Mesenchymal stem cell (in vitro differentiated cells and primary cell): ENCODE data around the gene SMIM45.

Experiments used
- DNase-seq: peaks from one replicate; pipeline ENCODE4 v3.0.0-alpha.2; 2013
- H2AFZ ChIP-seq: one replicate; pipeline ENCODE4 v1.6.1; 2013; ENCODE audit warnings: low read depth, mild to moderate bottlenecking, control low read depth, inconsistent platforms, low read length, moderate library complexity
- H2AK5ac ChIP-seq: 2 replicates; pipeline ENCODE4 v1.6.1; 2013; ENCODE audit warnings: low read length, moderate library complexity, mild to moderate bottlenecking, inconsistent platforms; ENCODE audit not compliant: severe bottlenecking
- H2BK120ac ChIP-seq: one replicate; pipeline ENCODE4 v1.6.1; 2013; ENCODE audit warnings: low read depth, mild to moderate bottlenecking, inconsistent platforms, low read length, moderate library complexity
- H2BK12ac ChIP-seq, 2 experiments: one replicate each; pipeline ENCODE4 v1.6.1; 2013; ENCODE audit warnings: inconsistent platforms in 2 of 2, low read length in 2 of 2, mild to moderate bottlenecking in 2 of 2, moderate library complexity in 2 of 2, control low read depth in 1 of 2
- H2BK15ac ChIP-seq: one replicate; pipeline ENCODE4 v1.6.1; 2013; ENCODE audit warnings: mild to moderate bottlenecking, low read depth, inconsistent platforms; ENCODE audit not compliant: poor library complexity, severe bottlenecking
- H2BK5ac ChIP-seq: 2 replicates; pipeline ENCODE4 v1.6.1; 2013; ENCODE audit warnings: low read depth, mild to moderate bottlenecking, low read length, control low read depth, inconsistent platforms; ENCODE audit not compliant: poor library complexity, severe bottlenecking
- H3K14ac ChIP-seq, 2 experiments: one replicate each; pipeline ENCODE4 v1.6.1; 2013; ENCODE audit warnings: inconsistent platforms in 2 of 2, low read length in 2 of 2, control low read depth in 1 of 2, mild to moderate bottlenecking in 1 of 2, moderate library complexity in 1 of 2
- H3K18ac ChIP-seq, 2 experiments: one replicate each; pipeline ENCODE4 v1.6.1; 2013; ENCODE audit warnings: inconsistent platforms in 2 of 2, low read length in 2 of 2, control low read depth in 1 of 2, low read depth in 1 of 2, mild to moderate bottlenecking in 1 of 2
- H3K23ac ChIP-seq, 2 experiments: one replicate each; pipeline ENCODE4 v1.6.1; 2013; ENCODE audit warnings: inconsistent platforms in 2 of 2, low read length in 2 of 2, mild to moderate bottlenecking in 2 of 2, moderate library complexity in 2 of 2, control low read depth in 1 of 2
- H3K27ac ChIP-seq: 2 replicates; pipeline ENCODE4 v1.5.1; 2013; ENCODE audit warnings: mild to moderate bottlenecking, moderate library complexity, low read length, control low read depth, inconsistent platforms; ENCODE audit not compliant: poor library complexity, severe bottlenecking
- H3K27me3 ChIP-seq, 2 experiments: 2 replicates each; pipeline versions ENCODE4 v1.6.1 to v1.7.0; 2013; ENCODE audit warnings: low read length in 2 of 2, mild to moderate bottlenecking in 2 of 2, moderate library complexity in 2 of 2, control low read depth in 1 of 2, inconsistent platforms in 1 of 2; ENCODE audit not compliant: control insufficient read depth in 1 of 2, insufficient read depth in 1 of 2
- H3K36me3 ChIP-seq, 2 experiments: 2 replicates each; pipeline versions ENCODE4 v1.6.1 to v1.7.0; 2013; ENCODE audit warnings: low read length in 2 of 2, control low read depth in 1 of 2, inconsistent platforms in 1 of 2, low read depth in 1 of 2, mild to moderate bottlenecking in 1 of 2; ENCODE audit not compliant: insufficient read depth in 2 of 2, control insufficient read depth in 1 of 2
- H3K4ac ChIP-seq, 2 experiments: one replicate each; pipeline ENCODE4 v1.6.1; 2013; ENCODE audit warnings: inconsistent platforms in 2 of 2, low read length in 2 of 2, mild to moderate bottlenecking in 2 of 2, moderate library complexity in 2 of 2, control low read depth in 1 of 2, low read depth in 1 of 2
- H3K4me1 ChIP-seq: 2 replicates; pipeline ENCODE4 v1.6.1; 2013; ENCODE audit warnings: low read depth, low read length, control low read depth; ENCODE audit not compliant: control insufficient read depth, insufficient read depth
- H3K4me2 ChIP-seq: 2 replicates; pipeline ENCODE4 v1.6.1; 2013; ENCODE audit warnings: low read length, mild to moderate bottlenecking, inconsistent platforms; ENCODE audit not compliant: poor library complexity, severe bottlenecking
- H3K4me3 ChIP-seq, 2 experiments: 2 replicates each; pipeline versions ENCODE4 v1.5.1 to v1.7.0; 2013; ENCODE audit warnings: low read length in 2 of 2, mild to moderate bottlenecking in 2 of 2, control low read depth in 1 of 2, low read depth in 1 of 2; ENCODE audit not compliant: insufficient read depth in 1 of 2
- H3K79me1 ChIP-seq: replicated peaks from 2 replicates; pipeline ENCODE4 v1.6.1; 2013; ENCODE audit warnings: mild to moderate bottlenecking, control low read depth, low read length, inconsistent platforms; ENCODE audit not compliant: poor library complexity, severe bottlenecking
- H3K9ac ChIP-seq: 2 replicates; pipeline ENCODE4 v1.7.0; 2013; ENCODE audit warnings: mild to moderate bottlenecking, low read length, moderate library complexity
- H3K9me3 ChIP-seq: 2 replicates; pipeline ENCODE4 v1.7.0; 2013; ENCODE audit warnings: mild to moderate bottlenecking, low read length; ENCODE audit not compliant: control insufficient read depth
- H4K8ac ChIP-seq: one replicate; pipeline ENCODE4 v1.6.1; 2013; ENCODE audit warnings: inconsistent platforms, mild to moderate bottlenecking, low read length, moderate library complexity
- H4K91ac ChIP-seq: one replicate; pipeline ENCODE4 v1.6.1; 2013; ENCODE audit warnings: mild to moderate bottlenecking, low read length, inconsistent platforms
- WGBS: methylation state at CpG from one replicate; pipeline ENCODE4 v1.1.7; 2013; ENCODE audit warnings: mixed read lengths; 5-methylcytosine and 5-hydroxymethylcytosine counted together

The SMIM45 gene

DNA sequence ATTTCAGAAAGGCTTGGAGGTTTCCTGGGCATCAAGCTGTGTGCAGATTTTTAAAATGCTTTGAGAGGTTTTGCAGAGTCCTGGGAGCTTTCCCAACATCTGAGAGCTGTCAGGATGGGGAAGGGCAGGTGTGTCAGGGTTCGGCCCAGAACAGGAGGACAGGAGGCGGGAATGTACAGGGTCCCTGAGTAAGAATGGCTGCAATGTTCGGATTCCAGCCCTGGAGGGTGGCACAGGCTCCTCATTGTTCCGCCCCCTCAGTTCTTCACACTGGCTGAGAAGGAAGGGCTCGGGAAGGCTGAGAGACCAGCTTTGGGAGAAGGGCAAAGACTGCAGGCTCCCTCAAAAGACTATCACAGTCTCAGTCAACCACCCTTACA, 12.2 kb downstream of the SMIM45 start:
- Histone ChIP-seq H2BK5ac (no peak overlapping the region), H3K36me3 (no peaks in the 10 kb centered on the region), H4K8ac (no peak overlapping the region), H3K23ac (no peak overlapping the region), H3K4me1 (no peaks in the 10 kb centered on the region), H3K9ac (no peak overlapping the region), H2BK15ac (no peak overlapping the region), H3K27ac (no peak overlapping the region), H3K14ac (no peak overlapping the region), H3K4me3 (no peak overlapping the region), H3K79me1 (no peaks in the 10 kb centered on the region), H2BK120ac (no peak overlapping the region), H3K4ac (no peak overlapping the region), H3K9me3 (no peaks in the 10 kb centered on the region), H3K4me2 (no peak overlapping the region), H3K27me3 (peaks cover 7 to 19% of the 10 kb centered on the region in 2 experiments), H2AK5ac (no peak overlapping the region), H3K18ac (no peak overlapping the region), H2BK12ac (no peak overlapping the region), H2AFZ (no peak overlapping the region), H4K91ac (no peak overlapping the region)
- 92% methylated on average over 4 of the region's 5 CpGs for WGBS
- no peak for DNase-seq

DNA sequence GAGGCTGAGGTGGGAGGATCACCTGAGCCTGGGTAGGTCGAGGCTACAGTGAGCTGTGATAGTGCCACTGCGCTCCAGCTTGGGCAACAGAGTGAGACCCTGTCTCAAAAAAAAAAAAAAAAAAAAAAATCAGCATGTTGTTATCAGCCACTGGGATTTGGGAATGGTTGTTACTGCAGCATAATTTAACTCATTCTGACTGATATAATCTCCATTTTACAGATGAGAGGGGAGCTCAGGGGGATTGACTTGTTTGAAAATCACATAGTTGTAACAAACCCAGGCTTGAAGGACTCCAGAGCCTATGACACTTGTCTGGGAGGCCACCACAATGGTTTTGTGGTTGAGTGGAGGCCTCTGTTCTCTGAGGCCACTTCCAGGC, 14.3 kb downstream of the SMIM45 start:
- no peak overlapping the region for H4K8ac ChIP-seq
- no peak overlapping the region for H3K23ac ChIP-seq
- H2BK12ac ChIP-seq = no peak overlapping the region
- no peak overlapping the region for H2AFZ ChIP-seq
- no peak overlapping the region for H2BK5ac ChIP-seq
- H3K27ac ChIP-seq = no peak overlapping the region
- H3K4me1 ChIP-seq = peaks cover 2% of the 10 kb centered on the region
- H4K91ac ChIP-seq = no peak overlapping the region
- H3K36me3 ChIP-seq = no peaks in the 10 kb centered on the region
- no peak overlapping the region for H3K14ac ChIP-seq
- no peak overlapping the region for H3K9ac ChIP-seq
- no peak overlapping the region for H2AK5ac ChIP-seq
- H3K4me2 ChIP-seq = no peak overlapping the region
- no peak for DNase-seq
- no peak overlapping the region for H3K4ac ChIP-seq
- no peak overlapping the region for H2BK120ac ChIP-seq
- no peak overlapping the region for H2BK15ac ChIP-seq
- H3K79me1 ChIP-seq = no peaks in the 10 kb centered on the region
- no peaks in the 10 kb centered on the region for H3K9me3 ChIP-seq
- peaks cover 18 to 38% of the 10 kb centered on the region in 2 experiments for H3K27me3 ChIP-seq
- H3K4me3 ChIP-seq = no peak overlapping the region
- no peak overlapping the region for H3K18ac ChIP-seq
- 94% methylated on average over 1 of the region's 2 CpGs for WGBS

DNA sequence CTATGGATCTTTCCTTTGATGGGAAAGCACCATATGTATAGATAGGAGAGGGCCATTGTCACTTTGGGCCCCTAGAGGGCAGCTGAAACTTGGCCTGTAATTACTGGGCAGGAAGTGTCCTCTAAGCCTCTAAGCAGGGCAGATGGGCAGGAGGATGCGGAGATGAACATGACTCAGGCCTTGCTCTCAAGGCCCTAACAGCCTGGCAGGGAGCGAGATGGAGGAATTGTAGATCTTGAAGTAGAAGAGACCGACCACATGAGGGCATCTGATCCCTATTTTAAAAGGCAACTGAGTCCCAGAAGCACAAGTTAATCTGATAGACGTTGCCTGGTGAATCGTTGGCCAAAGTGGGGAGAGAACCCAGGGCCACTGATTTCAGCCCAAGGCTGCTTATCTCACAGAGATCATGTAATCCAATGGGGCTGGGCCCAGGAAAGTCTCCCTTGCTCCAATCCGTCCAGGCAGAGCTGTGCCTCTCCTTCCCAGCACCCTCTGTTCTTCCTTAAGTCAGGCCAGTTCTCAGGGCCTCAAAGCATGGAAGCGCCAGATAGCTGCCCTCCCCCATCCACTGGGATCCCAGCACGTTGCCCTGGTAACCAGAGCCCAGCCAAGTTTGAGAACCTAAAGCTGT, 14.8 kb downstream of the SMIM45 start:
- Histone ChIP-seq H4K8ac (peak overlapping the region; percentile 78), H3K4me2 (no peak overlapping the region), H3K4me3 (no peak overlapping the region)

DNA sequence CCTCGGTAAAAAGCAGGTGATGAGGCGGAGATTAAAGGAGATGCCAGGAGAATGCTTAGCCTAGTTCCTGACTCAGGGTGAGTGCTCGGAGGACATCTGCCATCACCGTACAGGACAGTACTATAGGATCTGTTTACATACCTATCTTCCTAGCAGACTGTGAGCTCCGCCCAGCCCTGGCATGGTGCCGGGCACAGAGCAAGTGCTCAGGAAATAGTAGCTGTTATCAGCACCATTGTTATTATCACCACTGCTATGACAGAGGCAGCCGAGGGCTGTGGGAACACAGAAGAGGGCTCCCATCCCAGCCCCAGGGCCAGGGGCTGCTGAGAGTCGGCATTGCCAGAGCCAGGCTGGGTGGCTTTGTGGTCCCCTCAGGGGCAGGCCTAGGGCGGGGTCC, 16.7 kb downstream of the SMIM45 start:
- H2BK12ac ChIP-seq = no peak overlapping the region
- no peak overlapping the region for H3K4ac ChIP-seq
- H3K4me3 ChIP-seq = no peak overlapping the region
- H3K23ac ChIP-seq = no peak overlapping the region
- no peaks in the 10 kb centered on the region for H3K36me3 ChIP-seq
- no peak overlapping the region for H2BK15ac ChIP-seq
- no peak overlapping the region for H4K91ac ChIP-seq
- H2BK5ac ChIP-seq = no peak overlapping the region
- no peak for DNase-seq
- no peak overlapping the region for H3K27ac ChIP-seq
- H4K8ac ChIP-seq = no peak overlapping the region
- peaks cover 2% of the 10 kb centered on the region for H3K4me1 ChIP-seq
- H2BK120ac ChIP-seq = no peak overlapping the region
- H3K9ac ChIP-seq = no peak overlapping the region
- peaks cover 32 to 57% of the 10 kb centered on the region in 2 experiments for H3K27me3 ChIP-seq
- no peaks in the 10 kb centered on the region for H3K79me1 ChIP-seq
- H2AFZ ChIP-seq = no peak overlapping the region
- WGBS = 65% methylated on average over 9 of the region's 9 CpGs
- no peak overlapping the region for H3K4me2 ChIP-seq
- peak overlapping the region in 1 of 2 experiments; percentile 12 for H3K14ac ChIP-seq
- H3K18ac ChIP-seq = no peak overlapping the region
- no peak overlapping the region for H2AK5ac ChIP-seq
- no peaks in the 10 kb centered on the region for H3K9me3 ChIP-seq

More for the DNA sequence above, 14.8 kb downstream of the SMIM45 start:
- Histone ChIP-seq H3K23ac (no peak overlapping the region), H3K36me3 (no peaks in the 10 kb centered on the region), H3K9ac (no peak overlapping the region), H4K91ac (peak overlapping the region; percentile 70), H2AK5ac (no peak overlapping the region), H2BK15ac (peak overlapping the region; percentile 85), H2AFZ (no peak overlapping the region), H3K4ac (no peak overlapping the region), H3K79me1 (no peaks in the 10 kb centered on the region), H2BK5ac (no peak overlapping the region), H2BK12ac (no peak overlapping the region), H3K4me1 (peaks cover 2% of the 10 kb centered on the region), H3K14ac (no peak overlapping the region), H3K27ac (no peak overlapping the region), H2BK120ac (no peak overlapping the region), H3K27me3 (peaks cover 22 to 43% of the 10 kb centered on the region in 2 experiments), H3K18ac (peak overlapping the region in 1 of 2 experiments; percentile 48), H3K9me3 (no peaks in the 10 kb centered on the region)
- peak; percentile 92 for DNase-seq
- 29% methylated on average over 6 of the region's 8 CpGs for WGBS
